KMS-11 (cell line): ENCODE measurements around the gene MLPH.

ENCODE experiments used
- H2AFZ ChIP-seq: fragments of 200-600 bp; sonication (generic); 2 replicates; pipeline ENCODE4 v1.6.1; 2016; ENCODE audit warnings: antibody characterized with exemption, mixed run types, low read depth
- H3K27ac ChIP-seq: fragments of 200-600 bp; sonication (generic); 2 replicates; pipeline ENCODE4 v1.6.1; 2016; ENCODE audit warnings: mild to moderate bottlenecking, mixed run types
- H3K27me3 ChIP-seq: fragments of 200-600 bp; sonication (generic); 2 replicates; pipeline ENCODE4 v1.6.1; 2017; ENCODE audit warnings: mild to moderate bottlenecking, low read depth, mixed run types, moderate library complexity; ENCODE audit not compliant: insufficient read depth
- H3K36me3 ChIP-seq: fragments of 200-600 bp; sonication (generic); 2 replicates; pipeline ENCODE4 v1.6.1; 2017; ENCODE audit warnings: mild to moderate bottlenecking, mixed run types; ENCODE audit not compliant: insufficient read depth
- H3K4me1 ChIP-seq: fragments of 200-600 bp; sonication (generic); 2 replicates; pipeline ENCODE4 v1.6.1; 2016; ENCODE audit warnings: mild to moderate bottlenecking, low read depth, mixed run types; ENCODE audit not compliant: poor library complexity, severe bottlenecking
- H3K4me2 ChIP-seq: fragments of 200-600 bp; sonication (generic); 2 replicates; pipeline ENCODE4 v1.7.0; 2016; ENCODE audit warnings: mild to moderate bottlenecking, mixed run types
- H3K4me3 ChIP-seq: fragments of 200-600 bp; sonication (generic); IDR thresholded peaks from 2 replicates; pipeline ENCODE4 v1.6.1; 2017; ENCODE audit warnings: low read depth, low read length, mixed read lengths; ENCODE audit not compliant: insufficient read depth
- H3K79me2 ChIP-seq: fragments of 200-600 bp; sonication (generic); 2 replicates; pipeline ENCODE4 v1.6.1; 2016; ENCODE audit warnings: low read depth, mixed run types; ENCODE audit not compliant: insufficient read depth
- H3K9ac ChIP-seq: fragments of 200-600 bp; sonication (generic); 2 replicates; pipeline ENCODE4 v1.6.1; 2016; ENCODE audit warnings: mild to moderate bottlenecking, mixed run types
- H4K20me1 ChIP-seq: fragments of 200-600 bp; sonication (generic); 2 replicates; pipeline ENCODE4 v1.6.1; 2016; ENCODE audit warnings: mild to moderate bottlenecking, mixed run types; ENCODE audit not compliant: insufficient read depth
- CTCF ChIP-seq: fragments of 200-600 bp; sonication (generic); conservative IDR thresholded peaks from 2 replicates; pipeline ENCODE4 v1.6.1; 2017; ENCODE audit warnings: low read depth, mild to moderate bottlenecking, antibody characterized with exemption, low read length, moderate library complexity, mixed read lengths

Gene MLPH

GRCh38 chr2:237568121-237568660 lies 81.1 kb downstream of the MLPH start:
- Histone ChIP-seq H4K20me1 (no peaks in the 10 kb centered on the region), H3K4me3 (no peak overlapping the region), H3K27me3 (no peaks in the 10 kb centered on the region), H3K4me1 (peaks cover 6% of the 10 kb centered on the region), H3K79me2 (no peaks in the 10 kb centered on the region), H3K36me3 (no peaks in the 10 kb centered on the region), H3K4me2 (no peak overlapping the region), H2AFZ (no peak overlapping the region), H3K27ac (no peak overlapping the region), H3K9ac (no peak overlapping the region)
- TF ChIP-seq CTCF: no peak

DNA sequence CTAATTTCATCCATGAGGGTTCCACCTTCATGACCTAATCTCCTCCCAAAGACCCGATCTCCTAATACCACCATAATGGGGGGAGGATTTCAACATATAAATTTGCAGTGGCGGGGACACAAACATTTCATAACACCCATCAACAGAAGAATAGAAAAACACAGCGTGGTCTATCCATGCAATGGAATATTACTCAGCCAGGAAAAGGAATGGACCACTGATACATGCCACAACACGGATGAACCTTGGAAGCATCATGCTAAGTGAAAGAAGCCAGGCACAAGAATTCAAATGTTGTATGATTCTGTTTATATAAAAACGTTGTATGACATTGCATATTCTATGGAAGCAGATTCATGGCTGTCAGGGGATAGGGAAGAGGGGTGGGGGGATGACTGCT lies 82.0 kb downstream of the MLPH start:
- Histone ChIP-seq H2AFZ (no peak overlapping the region), H3K4me3 (no peak overlapping the region), H3K36me3 (no peaks in the 10 kb centered on the region), H3K9ac (no peak overlapping the region), H3K27me3 (no peaks in the 10 kb centered on the region), H3K4me1 (peaks cover 6% of the 10 kb centered on the region), H3K27ac (no peak overlapping the region), H4K20me1 (no peaks in the 10 kb centered on the region), H3K79me2 (no peaks in the 10 kb centered on the region), H3K4me2 (no peak overlapping the region)
- no peak for TF ChIP-seq CTCF

GRCh38 chr2:237569896-237570295 lies 82.8 kb downstream of the MLPH start:
- H3K4me2 ChIP-seq: no peak overlapping the region

GRCh38 chr2:237570776-237571335 lies 83.8 kb downstream of the MLPH start:
- Histone ChIP-seq H3K4me2 (no peak overlapping the region), H3K9ac (no peak overlapping the region), H4K20me1 (no peaks in the 10 kb centered on the region), H3K79me2 (no peaks in the 10 kb centered on the region), H3K36me3 (no peaks in the 10 kb centered on the region), H3K27me3 (no peaks in the 10 kb centered on the region), H3K4me3 (no peak overlapping the region), H3K27ac (no peak overlapping the region), H3K4me1 (peaks cover 6% of the 10 kb centered on the region), H2AFZ (no peak overlapping the region)
- no peak for TF ChIP-seq CTCF

More at GRCh38 chr2:237569896-237570295, 82.8 kb downstream of the MLPH start:
- Histone ChIP-seq H3K27ac (no peak overlapping the region), H3K36me3 (no peaks in the 10 kb centered on the region), H2AFZ (no peak overlapping the region), H3K4me1 (peaks cover 6% of the 10 kb centered on the region), H3K9ac (no peak overlapping the region), H4K20me1 (no peaks in the 10 kb centered on the region), H3K27me3 (no peaks in the 10 kb centered on the region), H3K4me3 (no peak overlapping the region), H3K79me2 (no peaks in the 10 kb centered on the region)
- no peak for TF ChIP-seq CTCF
